HepG2 (cell line): ENCODE data around the gene TUNAR. TPM values are rescaled to one million over a fixed set of nuclear protein-coding genes. Genes with fewer than 3 reads are reported as not detected.

ENCODE experiments used
- ATAC-seq: fragments of 200-7000 bp; cut with Tn5 transposase; 3 replicates; pipeline ENCODE4 v1.9.1; 2020; ENCODE audit warnings: mild to moderate bottlenecking, moderate library complexity
- BruUV-seq: library from RNA; stranded (reverse); fragments of 400-500 nt; replicated peaks from 2 replicates; lab custom pipeline; 2021; lab: Mats Ljungman, UMichigan
- CTCF ChIA-PET: fragments of 300-600 bp; formaldehyde crosslinking; extraction: SDS; loops from one replicate; lab custom pipeline; 2021; ENCODE audit warnings: low total read pairs, inconsistent platforms, low intra/inter-chr PET ratio; lab: Yijun Ruan, JAX
- POLR2A ChIA-PET: fragments of 350-600 bp; sonication (Branson Sonifier 250); formaldehyde crosslinking; loops from one replicate; lab custom pipeline; 2020; ENCODE audit warnings: antibody characterized with exemption, inconsistent platforms; lab: Yijun Ruan, JAX
- DNase-seq: peaks from one replicate; pipeline ENCODE4 v3.0.0-alpha.2; 2015; ENCODE audit warnings: low spot score
- FAIRE-seq: peaks from 3 replicates; lab custom pipeline; 2011; peaks lifted over from hg19 to GRCh38; lab: Jason Lieb, UNC
- H2AFZ ChIP-seq: one replicate; pipeline ENCODE4 v1.6.1; 2011; ENCODE audit warnings: low read length, inconsistent platforms
- H3K27ac ChIP-seq: fragments of 300-600 bp; 3 replicates; pipeline ENCODE4 v1.8.0; 2011; ENCODE audit warnings: mixed run types, mild to moderate bottlenecking, mixed read lengths, low read length, inconsistent platforms; ENCODE audit not compliant: insufficient read depth; ENCODE audit errors: extremely low read length
- H3K27me3 ChIP-seq, 2 experiments: fragments of 200-600 bp in 1 of 2; 2 replicates in 1 of 2; 3 replicates in 1 of 2; pipeline versions ENCODE4 v1.6.0 to v1.8.0; 2011; ENCODE audit warnings: low read length in 2 of 2, mild to moderate bottlenecking in 2 of 2, moderate library complexity in 2 of 2, inconsistent platforms in 1 of 2; ENCODE audit not compliant: insufficient read depth in 2 of 2, control insufficient read depth in 1 of 2
- H3K36me3 ChIP-seq, 2 experiments: fragments of 200-600 bp in 1 of 2; replicated peaks in 1 of 2; 2 replicates in 1 of 2; 3 replicates in 1 of 2; pipeline versions ENCODE4 v1.5.1 to v1.8.0; 2011; ENCODE audit warnings: low read length in 2 of 2, inconsistent platforms in 1 of 2; ENCODE audit not compliant: insufficient read depth in 2 of 2, control insufficient read depth in 1 of 2
- H3K4me1 ChIP-seq: 2 replicates; pipeline ENCODE4 v1.5.1; 2012; ENCODE audit warnings: low read length, inconsistent platforms; ENCODE audit not compliant: insufficient read depth
- H3K4me2 ChIP-seq: 2 replicates; pipeline ENCODE4 v1.6.0; 2011; ENCODE audit warnings: low read depth, low read length, inconsistent platforms
- H3K4me3 ChIP-seq, 3 experiments: fragments of 200-600 bp in 1 of 3; sonication (generic), shearing (Covaris generic) in 1 of 3; replicated peaks in 1 of 3; 2 replicates each; pipeline ENCODE4 v1.5.1; 2011 to 2016; ENCODE audit warnings: low read length in 3 of 3, inconsistent platforms in 2 of 3, low read depth in 2 of 3, mild to moderate bottlenecking in 2 of 3, control low read depth in 1 of 3, mixed read lengths in 1 of 3; ENCODE audit not compliant: insufficient read depth in 1 of 3
- H3K79me2 ChIP-seq: one replicate; pipeline ENCODE4 v1.6.1; 2011; ENCODE audit warnings: low read length, inconsistent platforms; ENCODE audit not compliant: insufficient read depth
- H3K9ac ChIP-seq: 2 replicates; pipeline ENCODE4 v1.6.0; 2011; ENCODE audit warnings: mild to moderate bottlenecking, low read depth, low read length, inconsistent platforms; ENCODE audit not compliant: insufficient read depth
- H3K9me3 ChIP-seq: 2 replicates; pipeline ENCODE4 v1.5.1; 2012; ENCODE audit warnings: mild to moderate bottlenecking, low read length
- H4K20me1 ChIP-seq: 2 replicates; pipeline ENCODE4 v1.6.0; 2011; ENCODE audit warnings: inconsistent platforms, mild to moderate bottlenecking, low read length, moderate library complexity; ENCODE audit not compliant: insufficient read depth
- AKAP8 ChIP-seq: sonication (generic); formaldehyde crosslinking; IDR thresholded peaks from 2 replicates; pipeline ENCODE4 v1.5.1; 2020; ENCODE audit warnings: mild to moderate bottlenecking, missing genetic modification reagents
- GATA4 ChIP-seq: sonication (generic); IDR thresholded peaks from 2 replicates; pipeline ENCODE4 v1.6.1; 2016; ENCODE audit warnings: antibody characterized with exemption, low read depth, borderline replicate concordance
- GFI1 ChIP-seq: sonication (generic); formaldehyde crosslinking; IDR thresholded peaks from 2 replicates; pipeline ENCODE4 v1.5.0; 2020; ENCODE audit warnings: missing genetic modification reagents, mild to moderate bottlenecking, borderline replicate concordance
- GPN1 ChIP-seq: sonication (generic); formaldehyde crosslinking; IDR thresholded peaks from 2 replicates; pipeline ENCODE4 v1.5.1; 2020; ENCODE audit warnings: missing genetic modification reagents, borderline replicate concordance
- PHF8 ChIP-seq: sonication (generic); formaldehyde crosslinking; IDR thresholded peaks from 2 replicates; pipeline ENCODE4 v1.5.0; 2020; ENCODE audit warnings: missing genetic modification reagents
- PPARG ChIP-seq: conservative IDR thresholded peaks from 2 replicates; pipeline ENCODE4 v1.6.1; 2016; ENCODE audit warnings: missing biosample characterization, missing genetic modification reagents
- SRSF9 ChIP-seq: fragments of 200-400 bp; formaldehyde crosslinking; IDR thresholded peaks from 2 replicates; pipeline ENCODE4 v1.6.1; 2018; ENCODE audit warnings: borderline replicate concordance, mild to moderate bottlenecking, low read depth, low read length; ENCODE audit not compliant: insufficient read depth, poor library complexity, severe bottlenecking
- SRY ChIP-seq: sonication (generic); formaldehyde crosslinking; IDR thresholded peaks from 2 replicates; pipeline ENCODE4 v1.8.0; 2022; ENCODE audit warnings: mild to moderate bottlenecking, missing genetic modification reagents
- ZFP91 ChIP-seq: sonication (generic); formaldehyde crosslinking; IDR thresholded peaks from 2 replicates; pipeline ENCODE4 v1.9.0; 2022; ENCODE audit warnings: missing genetic modification reagents, mild to moderate bottlenecking, borderline replicate concordance
- ZNF512B ChIP-seq: sonication (generic); formaldehyde crosslinking; IDR thresholded peaks from 2 replicates; pipeline ENCODE4 v1.5.1; 2020; ENCODE audit warnings: missing genetic modification reagents, mild to moderate bottlenecking, borderline replicate concordance
- ZNF569 ChIP-seq: sonication (generic); formaldehyde crosslinking; IDR thresholded peaks from 2 replicates; pipeline ENCODE4 v1.5.0; 2020; ENCODE audit warnings: mild to moderate bottlenecking, missing genetic modification reagents, moderate library complexity, borderline replicate concordance
- ZNF589 ChIP-seq: sonication (generic); formaldehyde crosslinking; conservative IDR thresholded peaks from 2 replicates; pipeline ENCODE4 v1.8.0; 2022; ENCODE audit warnings: mild to moderate bottlenecking, moderate library complexity, missing genetic modification reagents
- WGBS: methylation state at CpG from one replicate; pipeline ENCODE4 v1.1.6; 2017; ENCODE audit warnings: low lambda C conversion rate; 5-methylcytosine and 5-hydroxymethylcytosine counted together
- in situ Hi-C: cut with HindIII; loops from 2 replicates; pipeline ENCODE4 v1.10.0; 2017; ENCODE audit warnings: low pct_unique_long_range_greater_than_20kb; ENCODE audit not compliant: extremely low pct_ligation_motif_present
- intact Hi-C: fragments of 100-400 bp; cut with micrococcal nuclease; formaldehyde crosslinking; loops from one replicate; pipeline ENCODE4 v1.10.0; 2022; ENCODE audit not compliant: unreplicated experiment
- polyA plus RNA-seq, 8 experiments: library from polyadenylated mRNA; depleted of rRNA in 3 of 8; stranded (reverse) in 7 of 8; unstranded in 1 of 8; fragments of >200 nt; fragmentation: Illumina TruSeq in 4 of 8; extraction: Trizol in 4 of 8; gene quantifications; 2 replicates each; pipeline versions ENCODE4 v1.2.1 to v1.2.3, GENCODE V29; 2011 to 2016; ENCODE audit warnings: low read depth in 4 of 8, missing spikeins in 1 of 8, mixed read lengths in 1 of 8; ENCODE audit not compliant: insufficient read depth in 1 of 8
- total RNA-seq, 5 experiments: library from RNA; depleted of rRNA; stranded (reverse); fragments of >200 nt; fragmentation: Illumina TruSeq; extraction: Trizol; gene quantifications; 2 replicates each; pipeline ENCODE4 v1.2.3, GENCODE V29; 2016; ENCODE audit warnings: low read depth in 1 of 5
- TF ChIP-seq, protein P1 (sequence below): sonication (generic); formaldehyde crosslinking; IDR thresholded peaks from 2 replicates; pipeline ENCODE4 v1.4.0; 2020; ENCODE audit warnings: mild to moderate bottlenecking, low read depth, missing genetic modification reagents
- TF ChIP-seq, protein P2 (sequence below): sonication (generic); formaldehyde crosslinking; conservative IDR thresholded peaks from 2 replicates; pipeline ENCODE4 v1.8.0; 2022; ENCODE audit warnings: low read depth, missing genetic modification reagents

Gene TUNAR
- total and polyA plus RNA-seq, 2 of the 13 experiments (the other 11 are each of a cell fraction or from before 2014, with no cell fraction given) = not detected

DNA sequence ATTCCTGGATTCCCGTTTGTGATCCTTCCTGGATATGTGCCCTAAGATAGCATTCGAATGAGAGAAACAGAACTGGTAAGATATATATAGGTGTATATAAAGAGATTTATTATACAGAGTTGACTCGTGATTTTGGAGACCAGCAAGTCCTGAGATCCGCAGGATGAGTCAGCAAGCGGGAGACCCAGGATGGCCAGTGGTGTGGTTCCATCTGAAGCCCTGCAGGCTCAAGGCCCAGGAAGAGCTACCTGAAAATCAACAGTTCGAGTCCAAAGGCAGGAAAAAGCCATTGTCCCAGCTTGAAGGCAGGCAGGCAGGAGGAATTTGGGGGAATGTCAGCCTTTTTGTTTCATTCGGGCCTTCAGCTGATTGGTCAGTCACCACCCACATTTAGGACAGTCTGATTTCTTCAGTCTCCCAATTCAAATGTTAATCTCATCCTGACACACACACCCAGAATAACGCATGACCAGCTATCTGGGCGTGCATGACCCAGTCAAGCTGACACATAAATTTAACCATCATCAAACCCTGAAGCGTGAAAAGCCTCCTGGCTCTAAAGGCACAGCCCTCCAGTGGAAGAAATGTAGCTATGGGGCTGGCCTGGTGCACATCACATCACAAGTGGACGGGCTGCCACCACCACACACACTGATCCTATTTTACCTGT, 44.3 kb downstream of the TUNAR start (continued):
- TF ChIP-seq, protein P1, sequence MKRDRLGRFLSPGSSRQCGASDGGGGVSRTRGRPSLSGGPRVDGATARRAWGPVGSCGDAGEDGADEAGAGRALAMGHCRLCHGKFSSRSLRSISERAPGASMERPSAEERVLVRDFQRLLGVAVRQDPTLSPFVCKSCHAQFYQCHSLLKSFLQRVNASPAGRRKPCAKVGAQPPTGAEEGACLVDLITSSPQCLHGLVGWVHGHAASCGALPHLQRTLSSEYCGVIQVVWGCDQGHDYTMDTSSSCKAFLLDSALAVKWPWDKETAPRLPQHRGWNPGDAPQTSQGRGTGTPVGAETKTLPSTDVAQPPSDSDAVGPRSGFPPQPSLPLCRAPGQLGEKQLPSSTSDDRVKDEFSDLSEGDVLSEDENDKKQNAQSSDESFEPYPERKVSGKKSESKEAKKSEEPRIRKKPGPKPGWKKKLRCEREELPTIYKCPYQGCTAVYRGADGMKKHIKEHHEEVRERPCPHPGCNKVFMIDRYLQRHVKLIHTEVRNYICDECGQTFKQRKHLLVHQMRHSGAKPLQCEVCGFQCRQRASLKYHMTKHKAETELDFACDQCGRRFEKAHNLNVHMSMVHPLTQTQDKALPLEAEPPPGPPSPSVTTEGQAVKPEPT = no peak
- TF ChIP-seq ZNF569 (CRISPR knock-in tag) = no peak
- no peak for TF ChIP-seq AKAP8 (CRISPR knock-in tag)
- TF ChIP-seq, protein P2, sequence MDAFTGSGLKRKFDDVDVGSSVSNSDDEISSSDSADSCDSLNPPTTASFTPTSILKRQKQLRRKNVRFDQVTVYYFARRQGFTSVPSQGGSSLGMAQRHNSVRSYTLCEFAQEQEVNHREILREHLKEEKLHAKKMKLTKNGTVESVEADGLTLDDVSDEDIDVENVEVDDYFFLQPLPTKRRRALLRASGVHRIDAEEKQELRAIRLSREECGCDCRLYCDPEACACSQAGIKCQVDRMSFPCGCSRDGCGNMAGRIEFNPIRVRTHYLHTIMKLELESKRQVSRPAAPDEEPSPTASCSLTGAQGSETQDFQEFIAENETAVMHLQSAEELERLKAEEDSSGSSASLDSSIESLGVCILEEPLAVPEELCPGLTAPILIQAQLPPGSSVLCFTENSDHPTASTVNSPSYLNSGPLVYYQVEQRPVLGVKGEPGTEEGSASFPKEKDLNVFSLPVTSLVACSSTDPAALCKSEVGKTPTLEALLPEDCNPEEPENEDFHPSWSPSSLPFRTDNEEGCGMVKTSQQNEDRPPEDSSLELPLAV (CRISPR knock-in tag) = no peak

- H3K27ac ChIP-seq = no peak overlapping the region
- 6% methylated on average over 4 of the region's 4 CpGs for WGBS
- no peaks in the 10 kb centered on the region for H4K20me1 ChIP-seq
- FAIRE-seq (no peak), DNase-seq (no peak), ATAC-seq (no peak)
- H3K9me3 ChIP-seq = no peaks in the 10 kb centered on the region
- H3K36me3 ChIP-seq = no peaks in the 10 kb centered on the region
- H3K79me2 ChIP-seq = no peaks in the 10 kb centered on the region
- CTCF ChIA-PET = no interaction called here
- H2AFZ ChIP-seq = no peak overlapping the region
- POLR2A ChIA-PET = no interaction called here
- H3K9ac ChIP-seq = no peak overlapping the region
- H3K4me1 ChIP-seq = no peaks in the 10 kb centered on the region
- H3K4me3 ChIP-seq = no peak overlapping the region
- peaks cover 1 to 34% of the 10 kb centered on the region in 2 experiments; a peak in 2 of 5 replicates for H3K27me3 ChIP-seq
- intact Hi-C loops = no loop called here
- BruUV-seq = no TSS peak
- in situ Hi-C loops = no loop called here
- no peak overlapping the region for H3K4me2 ChIP-seq
- TF ChIP-seq PHF8 (CRISPR knock-in tag) (no peak), GATA4 (no peak), PPARG (no peak), ZNF512B (no peak), ZNF589 (CRISPR knock-in tag) (no peak), SRY (no peak), ZFP91 (CRISPR knock-in tag) (no peak), GFI1 (CRISPR knock-in tag) (no peak), SRSF9 (no peak), GPN1 (CRISPR knock-in tag) (no peak)
Measured at GRCh38 chr14:95922080-95922479, 45.4 kb downstream of the TUNAR start.
